ENCODE measurements around the gene ACOT4. TPM values are rescaled to one million over a fixed set of nuclear protein-coding genes. Genes with fewer than 3 reads are reported as not detected.
A peak's percentile ranks its signal among the peaks of the same experiment; 100 is the strongest.
"Not testable (repeated sequence)": the region's sequence is repeated elsewhere in the genome, so short reads cannot be mapped to it uniquely, and the experiment has no call there.

Gene ACOT4
- total RNA-seq, 1 donor from 2014 or later: 0.99 TPM

DNA sequence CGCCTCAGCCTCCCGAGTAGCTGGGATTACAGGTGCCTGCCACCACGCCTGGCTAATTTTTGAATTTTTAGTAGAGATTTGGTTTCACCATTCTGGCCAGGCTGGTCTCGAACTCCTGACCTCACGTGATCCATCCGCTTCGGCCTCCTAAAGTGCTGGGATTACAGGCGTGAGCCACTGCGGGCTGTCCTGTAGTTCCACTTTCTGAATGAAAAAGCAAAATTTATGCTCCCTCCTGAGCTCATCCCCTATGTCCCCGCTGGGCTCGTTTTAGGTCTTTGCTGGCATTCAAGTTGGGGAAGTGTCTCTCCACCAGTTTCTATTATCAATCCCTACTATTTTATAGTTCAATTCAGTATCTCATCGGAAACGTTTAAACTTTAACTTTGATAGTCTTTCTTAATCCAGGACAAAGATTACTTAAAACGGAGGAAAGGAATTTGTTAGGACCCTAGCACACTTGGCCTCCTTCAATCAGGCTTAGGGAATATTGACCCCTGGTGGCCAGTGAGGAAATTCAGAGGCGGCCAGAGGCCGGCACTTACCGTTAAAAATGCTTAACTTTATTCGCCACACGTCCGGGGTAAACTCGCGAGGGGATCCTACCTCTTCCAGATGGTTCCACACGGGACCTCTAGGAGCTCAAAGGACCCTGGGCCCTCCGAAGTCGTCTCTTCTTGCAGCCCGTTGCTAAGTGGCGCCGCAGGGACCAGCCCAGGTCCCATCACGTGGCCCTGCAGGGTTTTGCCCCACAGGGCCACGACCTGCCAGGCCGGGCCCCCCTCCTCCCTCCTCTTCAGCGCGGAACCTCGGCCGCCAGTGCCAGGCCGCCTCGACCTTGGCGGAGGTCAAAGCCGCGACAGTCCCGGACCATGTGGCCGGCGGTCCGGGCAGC, 41.7 kb downstream of the ACOT4 start:
- DNase-seq (ENCODE audit: low read depth in 2 of 2): peak; percentile 71 to 78

DNA sequence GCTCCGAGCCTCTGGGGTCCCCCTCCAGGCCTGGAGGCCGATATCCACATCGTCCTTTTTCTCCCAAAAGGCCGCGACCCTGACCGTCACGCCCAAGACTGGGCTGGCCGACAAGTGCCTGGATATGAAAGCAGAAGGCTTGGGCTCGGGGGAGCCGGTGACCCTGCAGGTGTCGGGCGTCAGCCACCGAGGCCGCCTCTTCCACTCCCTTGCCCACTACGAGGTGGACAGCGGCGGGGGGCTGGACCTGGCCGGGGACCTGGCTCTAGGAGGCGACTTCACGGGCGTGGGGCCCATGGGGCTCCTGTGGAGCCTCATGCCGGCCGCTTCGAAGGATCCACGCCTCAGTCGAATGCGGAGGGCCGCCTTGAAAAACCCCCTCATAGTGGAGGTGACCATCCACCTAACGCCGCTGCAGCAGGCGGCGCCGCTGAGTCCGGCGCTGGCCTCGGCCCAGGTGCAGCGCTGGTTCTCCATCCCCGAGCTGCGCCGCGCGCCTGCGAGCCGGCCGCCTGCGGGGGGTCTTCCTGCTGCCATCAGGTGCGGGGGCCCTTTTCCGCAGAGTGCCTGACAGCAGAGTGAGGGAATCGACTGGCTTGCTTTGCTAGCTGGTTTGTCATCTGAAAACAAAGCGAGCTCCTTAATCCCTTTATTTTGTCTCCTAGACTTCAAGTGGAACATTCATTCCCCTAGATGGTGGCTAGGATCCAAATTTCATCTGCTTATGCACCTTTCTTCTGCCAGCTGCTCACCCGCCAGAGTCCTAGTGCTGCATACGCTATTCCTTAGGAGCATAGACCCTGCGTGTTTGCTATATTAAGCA, 42.5 kb downstream of the ACOT4 start:
- peak; percentile 21 to 62 for DNase-seq (ENCODE audit: low read depth in 2 of 2)

DNA sequence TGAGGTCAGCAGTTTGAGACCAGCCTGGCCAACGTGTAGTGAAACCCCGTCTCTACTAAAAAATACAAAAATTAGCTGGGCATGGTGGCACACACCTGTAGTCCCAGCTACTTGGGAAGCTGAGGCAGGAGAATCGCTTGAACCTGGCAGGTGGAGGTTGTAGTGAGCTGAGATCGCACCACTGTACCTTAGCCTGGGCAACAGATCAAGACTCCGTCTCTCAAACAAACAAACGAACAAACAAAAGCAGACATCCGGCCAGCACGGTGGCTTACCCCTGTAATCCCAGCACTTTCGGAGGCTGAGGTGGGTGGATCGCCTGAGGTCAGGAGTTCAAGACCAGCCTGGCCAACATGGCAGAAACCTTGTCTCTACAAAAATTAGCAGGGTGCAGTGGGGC, 44.7 kb downstream of the ACOT4 start:
- DNase-seq (ENCODE audit: low read depth in 2 of 2): not testable (repeated sequence)

DNA sequence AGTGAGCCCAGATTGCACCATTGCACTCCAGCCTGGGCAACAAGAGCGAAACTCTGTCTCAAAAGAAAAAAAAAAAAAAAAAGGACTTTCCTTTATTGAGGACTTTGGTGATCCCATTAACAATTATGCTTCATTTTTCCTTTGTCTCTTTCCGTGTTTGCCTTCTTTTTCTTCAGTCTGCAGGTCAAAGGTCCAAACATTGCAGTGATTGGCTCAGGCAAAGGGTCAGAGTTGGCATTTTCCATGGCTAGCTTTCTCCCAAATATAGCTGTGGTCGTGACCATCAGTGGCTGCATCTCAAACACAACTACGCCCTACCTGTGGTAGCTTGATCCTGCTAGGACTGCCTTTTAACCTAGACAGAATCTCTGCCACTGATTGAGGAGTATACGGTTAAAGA, 46.2 kb downstream of the ACOT4 start:
- DNase-seq (ENCODE audit: low read depth in 2 of 2): no peak

DNA sequence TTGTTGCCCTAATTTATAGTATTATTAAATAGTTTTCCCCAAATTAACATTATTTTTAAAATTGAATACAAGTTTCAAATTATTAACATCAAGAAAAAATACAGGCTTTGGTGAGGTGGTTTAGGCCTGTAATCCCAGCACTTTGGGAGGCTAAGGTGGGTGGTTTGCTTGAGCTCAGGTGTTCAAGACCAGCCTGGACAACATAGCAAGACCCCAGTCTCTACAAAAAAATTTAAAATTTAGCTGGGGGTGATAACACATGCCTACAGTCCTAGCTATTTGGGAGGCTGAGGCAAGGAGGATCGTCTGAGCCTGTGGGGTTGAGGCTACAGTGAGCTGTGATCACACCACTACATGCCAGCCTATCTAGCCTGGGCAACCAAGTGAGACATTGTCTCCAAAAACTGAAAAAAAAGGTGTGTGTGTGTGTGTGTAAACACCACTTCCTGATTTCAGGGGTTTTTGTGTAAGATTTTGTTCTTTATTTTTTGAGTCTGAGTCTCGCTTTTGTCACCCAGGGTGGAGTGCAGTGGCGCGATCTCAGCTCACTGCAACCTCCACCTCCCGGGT, 49.2 kb downstream of the ACOT4 start:
- no peak for DNase-seq (ENCODE audit: low read depth in 2 of 2)

DNA sequence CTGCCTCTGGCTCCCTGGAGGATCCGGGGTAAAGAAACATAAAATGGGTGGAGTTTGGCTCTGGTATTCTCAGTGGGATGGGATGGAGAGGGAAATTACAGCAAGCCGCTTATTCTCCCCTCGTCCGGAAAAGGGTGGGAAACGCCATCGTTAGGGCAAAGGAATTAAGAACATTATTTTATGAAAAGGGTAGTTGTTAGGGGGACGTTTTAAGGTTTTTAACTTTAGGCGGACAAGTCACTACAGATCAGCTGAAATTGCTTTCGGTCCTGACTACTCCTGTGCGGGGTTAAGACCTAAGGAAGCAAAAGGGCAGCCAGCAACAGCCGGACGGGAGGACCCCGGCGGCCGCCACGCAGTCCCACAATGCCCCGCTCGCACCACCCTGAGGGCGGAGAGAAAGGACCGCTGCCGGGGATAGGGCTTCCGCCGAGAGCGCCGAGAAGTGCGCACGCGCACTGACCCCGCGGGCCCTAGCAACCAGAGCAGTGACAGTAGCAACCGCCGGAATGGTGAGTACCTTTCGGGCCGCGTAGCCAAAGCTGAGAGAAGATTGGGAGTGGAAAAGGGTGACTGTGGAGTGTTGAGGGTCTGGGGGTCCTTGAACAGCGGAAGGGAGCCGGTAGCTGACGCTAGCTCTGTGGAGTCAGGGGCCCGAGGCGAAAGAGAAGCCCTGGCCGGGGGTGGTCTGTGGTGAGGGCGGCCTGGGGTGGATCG, 53.0 kb downstream of the ACOT4 start, which contains the start of gene DNAL1:
DNAL1 (plus strand) TSS at position 456 of the 717 bp plus-strand sequence; CDS start at position 510, 54 bp downstream.
- peak; percentile 91 to 94 for DNase-seq (ENCODE audit: low read depth in 2 of 2)

DNA sequence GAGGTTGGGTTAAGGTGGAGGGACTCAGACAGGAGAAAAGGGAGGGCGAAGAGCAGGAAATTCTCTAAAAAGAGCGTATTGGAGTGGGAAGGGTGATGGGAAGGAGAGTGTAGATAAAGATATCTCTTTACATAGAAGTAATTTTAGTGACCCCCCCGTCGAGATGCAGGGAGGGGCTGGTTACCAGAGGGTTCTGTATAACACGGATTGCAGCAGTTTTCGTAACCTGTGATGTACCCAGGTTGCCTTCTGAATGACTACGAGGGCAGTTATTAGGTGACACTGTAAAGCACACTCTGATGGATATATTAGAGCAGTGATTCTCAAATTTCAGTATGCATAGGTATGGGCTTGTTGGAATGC, 53.6 kb downstream of the ACOT4 start:
- DNase-seq (ENCODE audit: low read depth in 2 of 2): no peak

Other genes starting within 250 kb of the ACOT4 start
- gene NUMB, start 133.3 kb upstream of the ACOT4 start, total RNA-seq: 46.4 and 51.6 TPM in 2 replicates
- 12.9 and 18.5 TPM in 2 replicates for gene RIOX1, start 100.9 kb upstream of the ACOT4 start, total RNA-seq
- gene ACOT1, start 54.7 kb upstream of the ACOT4 start, total RNA-seq: 0.87 and 1.6 TPM in 2 replicates
- gene HEATR4, start 32.9 kb upstream of the ACOT4 start, total RNA-seq: under 0.01 TPM in 1 of 2 replicates, not detected in the other
- 9.4 and 16.3 TPM in 2 replicates for gene ACOT2, start 22.7 kb upstream of the ACOT4 start, total RNA-seq
- gene ACOT6, start 20.6 kb downstream of the ACOT4 start, total RNA-seq: under 0.01 TPM in 1 of 2 replicates, not detected in the other
- gene DNAL1, start 53.1 kb downstream of the ACOT4 start, total RNA-seq: 4.1 and 6.0 TPM in 2 replicates
- 11.3 and 15.1 TPM in 2 replicates for gene PNMA1, start 122.5 kb downstream of the ACOT4 start, total RNA-seq